ENCODE results near the gene CDC42EP1. TPM values are rescaled to one million over a fixed set of nuclear protein-coding genes. Genes with fewer than 3 reads are reported as not detected.
"Not testable (repeated sequence)": the region's sequence is repeated elsewhere in the genome, so short reads cannot be mapped to it uniquely, and the experiment has no call there.

Gene CDC42EP1
- total RNA-seq, 2 donors from 2014 or later, result 28.6 to 97.0 TPM

DNA sequence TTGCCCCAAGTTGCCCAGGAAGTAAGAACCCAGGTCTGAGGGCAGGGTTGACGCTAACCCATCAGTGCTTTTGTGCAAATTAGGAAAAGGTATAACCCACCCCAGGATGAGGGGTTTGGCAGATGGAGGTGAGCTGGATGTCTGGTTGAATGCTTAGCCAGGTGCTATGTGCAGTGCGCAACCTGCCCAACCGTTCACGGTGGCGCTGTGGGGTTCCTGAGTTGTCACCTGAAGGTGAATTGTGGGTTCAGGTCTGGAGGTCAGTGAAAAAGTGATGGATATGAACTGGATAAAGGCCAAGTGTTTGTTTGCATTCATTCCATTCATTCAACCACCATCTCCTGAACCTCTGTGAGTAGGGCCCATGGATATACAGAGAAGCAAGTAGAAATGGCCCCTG is 34.0 kb downstream of the CDC42EP1 start:
- intact Hi-C loops (cut with DNase I), result loop anchor here (10.0 kb wide), 1 partner anchor 59 kb away; no protein-coding TSS in a partner anchor
- no peaks in the 10 kb centered on the region for H3K27me3 ChIP-seq (replicated peaks; ENCODE audit: insufficient read depth)
- H3K36me3 ChIP-seq, result no peaks in the 10 kb centered on the region
- no peaks in the 10 kb centered on the region for H3K9me3 ChIP-seq
- 89% methylated on average over 5 of the region's 5 CpGs for WGBS
- no peak for DNase-seq (ENCODE audit: low spot score)
- no peak overlapping the region for H3K27ac ChIP-seq
- no peak overlapping the region for H3K4me3 ChIP-seq
- TF ChIP-seq POLR2AphosphoS5 (IDR thresholded peaks at IDR 0.05), result no peak
- TF ChIP-seq, protein P1, sequence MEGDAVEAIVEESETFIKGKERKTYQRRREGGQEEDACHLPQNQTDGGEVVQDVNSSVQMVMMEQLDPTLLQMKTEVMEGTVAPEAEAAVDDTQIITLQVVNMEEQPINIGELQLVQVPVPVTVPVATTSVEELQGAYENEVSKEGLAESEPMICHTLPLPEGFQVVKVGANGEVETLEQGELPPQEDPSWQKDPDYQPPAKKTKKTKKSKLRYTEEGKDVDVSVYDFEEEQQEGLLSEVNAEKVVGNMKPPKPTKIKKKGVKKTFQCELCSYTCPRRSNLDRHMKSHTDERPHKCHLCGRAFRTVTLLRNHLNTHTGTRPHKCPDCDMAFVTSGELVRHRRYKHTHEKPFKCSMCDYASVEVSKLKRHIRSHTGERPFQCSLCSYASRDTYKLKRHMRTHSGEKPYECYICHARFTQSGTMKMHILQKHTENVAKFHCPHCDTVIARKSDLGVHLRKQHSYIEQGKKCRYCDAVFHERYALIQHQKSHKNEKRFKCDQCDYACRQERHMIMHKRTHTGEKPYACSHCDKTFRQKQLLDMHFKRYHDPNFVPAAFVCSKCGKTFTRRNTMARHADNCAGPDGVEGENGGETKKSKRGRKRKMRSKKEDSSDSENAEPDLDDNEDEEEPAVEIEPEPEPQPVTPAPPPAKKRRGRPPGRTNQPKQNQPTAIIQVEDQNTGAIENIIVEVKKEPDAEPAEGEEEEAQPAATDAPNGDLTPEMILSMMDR (IDR thresholded peaks at IDR 0.05), result no peak
- TF ChIP-seq POLR2A (IDR thresholded peaks at IDR 0.05), result no peak
- H3K4me1 ChIP-seq (replicated peaks), result no peaks in the 10 kb centered on the region

DNA sequence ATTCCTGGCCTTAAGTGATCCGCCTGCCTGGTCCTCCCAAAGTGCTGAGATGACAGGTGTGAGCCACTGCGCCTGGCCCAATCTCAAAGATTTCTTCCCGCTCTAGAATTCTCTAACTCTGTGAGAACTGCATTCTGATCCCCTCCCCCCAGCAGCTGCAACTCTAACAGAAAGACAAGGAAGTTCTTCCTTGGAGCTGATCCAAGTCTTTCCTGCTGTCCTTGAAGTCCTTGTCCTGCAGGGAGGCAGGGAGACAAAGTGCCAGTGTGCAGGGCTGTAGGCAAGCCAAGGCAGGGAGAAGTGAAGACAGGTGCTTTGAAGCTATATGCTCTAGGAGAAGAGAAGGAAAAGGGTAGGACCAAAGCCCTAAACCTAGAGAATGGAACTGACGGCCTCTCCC is 38.9 kb downstream of the CDC42EP1 start:
- DNase-seq (ENCODE audit: low spot score), result peak; percentile 62
- intact Hi-C loops (cut with DNase I), result loop anchor here (10.0 kb wide), 1 partner anchor 64 kb away; no protein-coding TSS in a partner anchor
- WGBS, result 59% methylated on average over 4 of the region's 4 CpGs

DNA sequence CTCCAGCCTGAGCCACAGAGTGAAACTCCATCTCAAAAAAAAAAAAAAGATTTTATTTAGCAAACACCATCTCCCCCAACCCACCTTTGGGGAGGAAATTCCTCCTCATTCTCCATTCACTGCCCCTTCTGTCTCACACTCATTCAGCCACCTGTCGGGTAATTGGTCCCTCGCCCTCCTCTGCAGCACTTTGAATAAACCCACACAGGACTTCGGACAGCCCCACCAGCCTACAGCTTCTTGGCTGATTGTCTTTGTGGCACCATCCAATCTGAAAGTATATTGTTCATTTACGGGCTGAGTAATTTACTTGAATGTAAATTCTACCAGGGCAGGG is 40.9 kb downstream of the CDC42EP1 start:
- Histone ChIP-seq H3K27me3 (replicated peaks; ENCODE audit: insufficient read depth) (no peaks in the 10 kb centered on the region), H3K4me1 (replicated peaks) (no peaks in the 10 kb centered on the region), H3K36me3 (no peaks in the 10 kb centered on the region), H3K9me3 (no peaks in the 10 kb centered on the region), H3K27ac (no peak overlapping the region), H3K4me3 (no peak overlapping the region)
- intact Hi-C loops (cut with DNase I), result no loop called here
- no peak for TF ChIP-seq POLR2A (IDR thresholded peaks at IDR 0.05)
- TF ChIP-seq POLR2AphosphoS5 (IDR thresholded peaks at IDR 0.05), result no peak
- TF ChIP-seq, protein P1 (IDR thresholded peaks at IDR 0.05), result no peak
- 40% methylated on average over 4 of the region's 4 CpGs for WGBS
- DNase-seq (ENCODE audit: low spot score), result no peak

More for the DNA sequence above, 38.9 kb downstream of the CDC42EP1 start:
- no peaks in the 10 kb centered on the region for H3K9me3 ChIP-seq
- peak overlapping the region in 1 of 2 donors; percentile 31 for H3K27ac ChIP-seq
- no peaks in the 10 kb centered on the region for H3K36me3 ChIP-seq
- H3K27me3 ChIP-seq (replicated peaks; ENCODE audit: insufficient read depth), result no peaks in the 10 kb centered on the region
- TF ChIP-seq POLR2A (IDR thresholded peaks at IDR 0.05) (no peak), POLR2AphosphoS5 (IDR thresholded peaks at IDR 0.05) (peak; percentile 73)
- H3K4me1 ChIP-seq (replicated peaks), result no peaks in the 10 kb centered on the region
- no peak overlapping the region for H3K4me3 ChIP-seq

DNA sequence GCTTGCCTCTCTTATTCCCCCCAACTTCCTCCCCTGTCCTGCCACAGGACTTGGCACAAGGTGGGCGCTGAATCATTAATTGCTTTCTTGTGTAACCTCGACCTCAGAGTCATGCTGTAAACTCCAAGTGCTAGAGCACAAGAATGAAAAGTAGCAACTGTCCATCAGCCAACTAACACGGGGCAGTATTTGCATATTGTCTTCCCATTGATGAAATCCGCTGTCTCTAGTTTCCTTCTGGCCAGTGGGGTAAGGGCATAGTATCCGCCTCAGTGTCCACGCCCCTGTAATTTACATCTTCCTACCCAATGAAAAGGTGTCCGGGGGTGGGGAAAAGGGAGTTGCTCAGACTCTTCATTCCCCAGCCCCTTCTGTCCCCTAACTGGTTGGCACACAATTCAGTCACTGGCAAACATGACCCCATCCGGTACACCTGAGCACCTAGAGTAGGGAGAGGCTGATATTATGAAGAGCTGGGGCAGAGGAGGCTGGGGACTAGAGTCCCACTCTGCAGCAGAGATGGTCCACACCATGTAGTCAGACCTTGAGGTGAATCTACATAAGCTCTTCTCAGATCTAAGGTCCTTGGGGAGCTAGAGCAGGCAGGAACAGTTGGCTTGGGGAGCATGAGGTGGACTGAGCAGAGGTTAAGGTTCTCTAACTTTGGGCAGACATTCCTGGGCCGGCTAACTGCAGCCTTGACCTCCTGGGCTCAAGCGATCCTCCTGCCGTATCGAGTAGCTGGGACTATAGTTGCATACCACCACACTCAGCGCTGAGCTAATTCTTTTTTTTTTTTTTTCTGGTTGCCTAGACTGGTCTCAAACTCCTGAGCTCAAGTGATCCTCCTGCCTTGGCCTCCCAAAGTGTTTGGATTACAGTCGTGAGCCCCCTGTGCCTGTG is 41.5 kb downstream of the CDC42EP1 start:
- DNase-seq (ENCODE audit: low spot score), result no peak
- Histone ChIP-seq H3K4me1 (replicated peaks) (no peaks in the 10 kb centered on the region), H3K36me3 (no peaks in the 10 kb centered on the region), H3K4me3 (no peak overlapping the region), H3K27me3 (replicated peaks; ENCODE audit: insufficient read depth) (no peaks in the 10 kb centered on the region), H3K27ac (no peak overlapping the region), H3K9me3 (no peaks in the 10 kb centered on the region)
- 41% methylated on average over 14 of the region's 14 CpGs for WGBS
- TF ChIP-seq POLR2A (IDR thresholded peaks at IDR 0.05) (no peak), POLR2AphosphoS5 (IDR thresholded peaks at IDR 0.05) (no peak)
- TF ChIP-seq, protein P1 (IDR thresholded peaks at IDR 0.05), result no peak
- intact Hi-C loops (cut with DNase I), result no loop called here

DNA sequence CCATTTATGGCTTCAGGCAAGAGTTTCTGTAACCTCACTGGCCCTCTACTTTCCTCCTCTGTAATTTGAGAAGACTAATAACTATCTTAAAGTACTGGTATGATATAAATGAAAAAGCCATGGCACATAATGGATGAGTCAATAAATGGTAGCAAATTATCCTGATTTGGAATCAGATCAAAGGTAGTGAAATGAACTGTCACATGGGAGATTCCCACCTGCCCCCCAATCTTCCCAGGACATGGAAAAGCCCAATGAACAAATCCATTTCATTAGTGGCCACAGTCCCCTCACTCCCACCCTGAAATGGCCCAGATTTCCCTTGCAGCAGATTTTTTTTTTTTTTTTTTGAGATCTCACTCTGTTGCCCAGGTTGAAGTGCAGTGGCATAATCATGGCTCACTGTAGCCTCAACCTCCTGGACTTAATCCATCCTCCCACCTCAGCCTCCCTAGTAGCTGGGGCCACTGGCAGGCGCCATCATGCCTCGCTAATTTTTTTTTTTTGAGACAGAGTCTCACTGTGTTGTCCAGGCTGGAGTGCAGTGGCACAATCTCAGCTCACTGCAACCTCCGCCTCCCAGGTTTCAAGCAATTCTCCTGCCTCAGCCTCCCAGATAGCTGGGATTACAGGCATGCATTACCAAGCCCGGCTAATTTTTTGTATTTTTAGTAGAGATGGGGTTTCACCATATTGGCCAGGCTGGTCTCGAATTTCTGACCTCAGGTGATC is 42.4 kb downstream of the CDC42EP1 start:
- H3K4me3 ChIP-seq, H3K27ac ChIP-seq: not testable (repeated sequence)
- 87% methylated on average over 5 of the region's 5 CpGs for WGBS

More for the DNA sequence above, 42.4 kb downstream of the CDC42EP1 start:
- H3K4me1 ChIP-seq (replicated peaks); H3K36me3 ChIP-seq; H3K27me3 ChIP-seq (replicated peaks; ENCODE audit: insufficient read depth); DNase-seq (ENCODE audit: low spot score); H3K9me3 ChIP-seq; intact Hi-C loops (cut with DNase I): not testable (repeated sequence)
